M059J (cell line): ENCODE measurements around the gene CDR2. TPM values are rescaled to one million over a fixed set of nuclear protein-coding genes. Genes with fewer than 3 reads are reported as not detected.

Experiments
- DNase-seq: peaks from one replicate; pipeline ENCODE4 v3.0.0-alpha.2; 2012; ENCODE audit warnings: low read depth
- total RNA-seq: library from RNA; depleted of rRNA; stranded (reverse); fragments of >200 nt; shearing (Covaris generic); gene quantifications from 2 replicates; pipeline ENCODE4 v1.2.3, GENCODE V29; 2014; rRNA removed

Gene CDR2
- 33.8 and 51.1 TPM in 2 replicates for total RNA-seq

DNA sequence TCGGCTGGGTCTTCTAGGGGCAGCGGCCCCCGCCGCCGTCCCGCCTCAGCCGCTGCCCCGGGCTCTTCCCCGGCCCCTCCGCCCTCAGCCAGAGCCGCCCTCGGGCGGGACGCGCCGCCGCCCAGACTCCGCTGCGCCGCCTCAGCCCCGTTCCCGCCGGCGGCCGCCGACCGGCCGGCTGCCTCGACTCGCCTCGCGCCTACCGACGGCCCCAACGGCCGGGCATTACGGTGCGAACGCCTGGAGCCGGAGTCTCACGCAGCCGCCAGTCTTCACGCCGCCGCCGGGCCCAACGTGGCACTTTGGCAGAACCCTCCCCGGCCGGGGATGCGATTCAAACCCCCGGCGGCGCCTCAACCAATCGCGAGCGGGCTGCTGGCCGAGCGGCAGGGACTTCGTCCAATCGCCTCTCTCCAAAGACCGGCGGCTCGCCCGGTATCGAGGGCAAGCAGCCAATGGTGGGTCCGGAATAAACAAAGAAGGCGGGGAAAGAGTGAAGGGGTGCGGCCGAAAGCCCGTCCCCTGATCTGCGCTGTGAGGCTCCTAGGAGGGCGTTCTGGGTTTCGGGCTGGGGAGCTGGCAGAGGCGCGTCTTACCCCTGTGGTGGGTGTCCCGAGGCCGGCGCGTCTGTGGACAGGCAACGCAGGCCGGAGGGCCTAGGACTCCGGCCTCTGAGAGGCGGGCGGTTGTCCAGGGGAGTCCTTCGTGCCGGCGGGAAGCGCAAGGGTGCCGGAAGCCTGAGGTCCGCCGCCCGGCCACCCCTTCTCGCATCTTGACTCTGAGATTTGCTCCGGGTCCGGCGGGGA is at the start of gene CDR2:
TSS of gene CDR2 (minus strand) at position 309 of the 806 bp plus-strand sequence. CDS start 310 bp downstream, outside the sequence.
- peak; percentile 96 for DNase-seq

DNA sequence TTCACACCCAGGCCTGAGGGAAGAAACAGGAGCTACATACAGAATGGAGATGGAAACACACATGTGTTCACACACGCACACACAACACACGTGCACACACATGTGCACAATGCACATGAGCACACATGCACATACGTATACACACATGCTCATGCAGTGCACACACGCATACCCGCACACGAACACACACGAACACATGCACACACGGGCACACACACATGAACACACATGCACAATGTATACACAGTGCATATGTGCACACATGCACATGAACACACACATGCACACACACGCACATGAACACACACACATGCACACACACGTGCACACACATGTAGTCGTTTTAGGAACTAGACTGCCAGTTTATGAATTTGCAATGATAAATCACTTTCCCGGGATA is 49.3 kb upstream of the CDR2 start:
- no peak for DNase-seq

DNA sequence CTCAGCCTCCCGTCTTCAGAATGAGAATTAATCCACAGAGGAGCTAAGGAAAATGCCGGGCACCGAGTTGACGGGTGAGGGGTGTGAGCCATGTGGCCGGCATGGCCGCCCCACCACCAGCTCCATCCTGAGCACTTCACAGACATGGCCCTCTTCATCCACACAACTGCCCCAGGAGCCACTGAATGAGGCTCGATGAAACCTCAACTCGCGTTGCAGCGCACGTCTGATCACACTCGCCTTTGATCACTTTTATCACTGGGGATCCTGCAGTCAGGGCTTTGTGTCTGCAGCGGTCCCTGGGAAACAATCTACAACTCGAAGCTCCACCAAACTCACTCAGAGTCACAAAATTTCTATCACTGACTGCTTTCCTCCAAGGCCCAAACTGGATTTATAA is 46.7 kb upstream of the CDR2 start:
- no peak for DNase-seq

DNA sequence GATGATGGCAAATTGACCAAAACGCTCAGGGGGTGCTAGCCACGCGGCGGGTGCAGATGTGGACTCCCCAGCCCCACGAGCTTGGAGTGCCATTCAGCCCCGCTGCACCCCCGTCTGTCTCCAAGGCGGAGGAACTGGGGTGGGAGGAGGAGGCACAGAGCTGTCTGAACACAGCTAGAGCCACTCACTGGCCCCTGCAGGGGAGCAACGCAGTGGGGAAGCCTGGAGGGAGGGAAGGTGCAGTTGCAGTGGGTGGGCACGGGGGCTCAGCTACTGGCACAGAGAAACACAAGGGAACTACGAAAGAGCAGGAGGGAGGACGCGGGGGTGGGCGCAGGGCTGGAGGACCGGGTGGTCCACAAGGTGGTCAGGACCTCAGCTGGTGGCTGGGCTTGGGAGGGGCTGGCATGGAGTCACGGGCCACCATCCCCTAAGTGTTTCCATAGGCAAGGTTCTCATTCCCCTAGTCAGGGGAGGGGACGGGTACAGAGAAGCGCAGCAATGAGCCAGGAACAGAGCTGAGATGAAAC is 46.3 kb upstream of the CDR2 start:
- DNase-seq: no peak

DNA sequence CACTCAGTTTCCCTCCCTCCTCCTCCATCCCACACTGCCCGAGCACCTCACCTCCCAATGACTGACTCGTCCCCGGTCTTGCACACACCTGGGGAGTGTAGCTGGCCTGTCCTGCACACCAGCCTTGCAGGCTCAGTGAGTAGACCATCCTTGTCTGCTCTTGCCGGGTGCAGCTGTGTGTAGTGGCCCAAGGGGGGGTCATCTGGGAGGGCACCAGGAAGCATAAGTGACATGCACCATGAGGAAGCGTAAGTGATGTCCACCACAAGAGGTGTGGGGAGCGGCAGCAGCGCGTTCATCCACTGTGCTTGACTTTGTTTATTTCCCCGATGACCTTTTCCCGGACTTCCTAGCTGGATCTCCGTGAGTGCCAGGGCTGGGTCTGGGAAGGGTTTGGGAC is 45.5 kb upstream of the CDR2 start:
- DNase-seq: no peak

DNA sequence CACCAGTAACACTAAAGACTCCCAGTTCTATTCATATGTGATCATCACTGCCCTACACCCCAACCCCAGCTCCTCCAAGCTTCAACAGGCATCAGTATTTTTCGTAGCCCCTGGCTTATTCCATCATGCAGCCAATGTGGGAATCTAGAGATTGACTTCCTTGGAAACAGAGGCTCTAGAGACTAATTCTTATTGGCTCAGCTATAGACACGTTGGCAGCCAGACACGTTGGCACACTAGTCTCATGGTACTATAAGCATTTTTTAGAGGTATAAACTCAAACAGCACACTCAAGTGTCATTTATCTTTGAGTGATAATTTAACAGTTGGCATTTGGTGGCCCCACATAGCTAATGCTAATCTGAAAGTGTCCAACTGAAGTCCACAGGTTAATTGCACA is 44.4 kb upstream of the CDR2 start:
- DNase-seq: no peak

DNA sequence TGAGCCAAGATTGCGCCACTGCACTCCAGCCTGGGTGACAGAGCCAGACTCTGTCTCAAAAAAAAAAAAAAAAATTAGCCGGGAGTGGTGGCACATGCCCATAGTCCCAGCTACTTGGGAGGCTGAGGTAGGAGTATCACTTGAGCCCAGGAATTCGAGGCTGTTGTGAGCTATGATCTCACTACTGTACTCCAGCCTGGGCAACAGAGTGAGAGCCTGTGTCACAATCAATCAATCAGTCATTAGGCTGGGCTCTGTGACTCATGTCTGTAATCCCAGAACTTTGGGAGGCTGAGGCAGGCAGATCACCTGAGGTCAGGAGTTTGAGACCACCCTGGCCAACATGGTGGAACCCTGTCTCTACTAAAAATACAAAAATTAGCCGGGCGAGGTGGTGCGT is 43.4 kb upstream of the CDR2 start:
- peak; percentile 16 for DNase-seq

DNA sequence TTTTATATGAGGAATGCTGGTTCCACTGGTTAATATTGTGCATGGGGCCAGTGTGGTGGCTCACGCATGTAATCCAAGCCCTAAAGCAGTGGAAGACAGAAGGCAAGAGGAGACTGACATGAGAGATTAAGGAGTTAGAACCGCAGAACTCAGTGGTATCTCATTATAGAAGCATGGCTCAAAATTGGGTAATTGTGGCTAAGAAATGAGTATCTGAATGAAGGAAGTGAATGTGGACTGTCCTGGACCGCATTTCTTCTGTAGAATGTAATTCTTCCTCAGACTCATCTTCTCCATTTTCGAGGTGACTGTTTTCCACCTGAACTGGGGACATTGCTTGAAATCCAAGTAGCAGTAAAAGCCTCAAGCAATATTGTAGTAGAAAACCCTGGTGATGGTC is 42.6 kb upstream of the CDR2 start:
- no peak for DNase-seq

DNA sequence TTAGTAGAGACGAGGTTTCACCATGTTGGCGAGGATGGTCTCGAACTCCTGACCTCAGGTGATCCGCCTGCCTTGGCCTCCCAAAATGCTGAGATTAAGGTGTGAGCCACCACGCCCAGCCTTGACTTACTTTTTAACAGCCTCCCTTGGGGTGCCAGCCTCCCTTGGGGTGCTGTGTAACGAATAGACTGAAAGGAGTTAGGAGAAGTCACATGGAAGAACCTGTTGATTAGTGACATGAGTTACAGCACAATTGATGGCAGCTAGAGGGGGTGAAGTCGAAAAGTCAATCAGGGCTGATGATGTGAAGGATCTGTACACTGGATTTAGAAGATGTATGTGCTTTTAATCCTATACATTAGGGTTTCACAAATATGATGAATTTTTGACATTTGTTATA is 39.4 kb upstream of the CDR2 start:
- no peak for DNase-seq

DNA sequence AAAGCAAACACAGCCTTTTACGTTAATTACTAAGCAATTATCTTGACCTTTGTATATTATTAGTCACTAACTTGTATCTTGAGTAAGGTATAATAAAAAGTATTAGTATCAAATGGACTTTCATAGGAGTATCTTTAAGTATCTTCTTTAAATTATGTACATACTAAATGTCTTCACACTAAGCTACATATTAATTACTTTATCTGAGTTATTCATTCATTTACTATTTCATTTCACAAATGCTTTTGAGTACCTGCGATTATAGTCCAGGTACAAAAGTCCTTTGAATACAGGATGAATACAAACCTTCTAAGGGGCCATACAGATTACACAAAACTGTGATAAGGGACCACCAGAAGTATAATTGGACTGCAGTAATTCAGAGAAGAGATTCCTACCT is 33.1 kb upstream of the CDR2 start:
- no peak for DNase-seq

DNA sequence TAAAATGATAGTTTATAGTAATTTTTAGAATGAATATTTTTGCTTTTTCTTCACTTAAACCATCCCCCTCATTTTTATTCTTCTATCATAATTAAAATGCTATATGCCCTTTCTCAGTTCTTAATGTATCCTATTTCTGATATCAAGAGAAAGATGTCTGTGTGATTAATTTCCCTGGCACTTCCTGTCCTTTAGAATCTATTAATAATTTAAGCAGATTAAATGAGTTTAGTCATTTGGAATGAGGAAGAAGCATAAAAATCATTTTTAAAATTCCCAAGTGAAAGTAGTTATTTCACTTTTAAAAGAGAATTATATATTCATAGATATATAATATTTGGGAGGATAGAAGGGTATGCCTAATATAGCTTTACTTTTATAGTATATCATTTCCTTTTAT is 27.8 kb upstream of the CDR2 start:
- DNase-seq: peak; percentile 26

DNA sequence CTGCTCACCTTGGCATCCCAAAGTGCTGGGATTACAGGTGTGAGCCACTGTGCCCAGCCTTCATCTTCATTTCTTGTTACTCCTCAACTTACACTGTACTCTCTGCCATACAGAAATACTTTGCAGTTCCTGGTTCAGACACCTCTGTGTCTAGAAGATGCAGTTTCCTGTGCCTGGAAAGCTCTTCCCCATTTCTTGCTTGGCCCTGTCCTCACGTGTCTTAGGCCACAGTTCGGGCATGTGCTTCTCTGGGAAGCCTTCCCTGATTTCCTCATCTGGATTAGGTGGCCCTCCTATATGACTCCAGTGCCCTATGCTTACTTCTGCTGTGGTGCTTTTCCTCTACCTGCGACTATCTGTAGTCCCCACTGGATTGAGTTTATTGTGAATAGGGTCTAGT is 26.5 kb upstream of the CDR2 start:
- DNase-seq: no peak

DNA sequence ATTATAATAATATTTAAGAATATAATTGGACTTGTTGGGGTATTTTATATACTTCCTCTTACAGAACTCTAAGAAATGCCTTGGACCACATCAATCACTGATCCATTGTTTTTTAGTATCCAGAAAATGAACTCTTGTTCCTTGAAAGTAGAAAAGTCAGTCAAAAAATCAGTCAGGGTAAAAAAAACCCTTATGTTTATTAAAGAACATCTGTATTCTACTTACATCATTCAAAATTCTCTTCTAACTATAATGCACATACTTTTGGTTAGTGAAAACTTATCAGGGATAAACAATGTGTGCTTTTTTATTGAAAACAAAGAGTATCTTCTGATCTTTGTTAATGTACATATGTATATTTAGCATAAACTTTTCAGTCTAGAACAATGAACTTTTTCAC is 23.5 kb upstream of the CDR2 start:
- no peak for DNase-seq

DNA sequence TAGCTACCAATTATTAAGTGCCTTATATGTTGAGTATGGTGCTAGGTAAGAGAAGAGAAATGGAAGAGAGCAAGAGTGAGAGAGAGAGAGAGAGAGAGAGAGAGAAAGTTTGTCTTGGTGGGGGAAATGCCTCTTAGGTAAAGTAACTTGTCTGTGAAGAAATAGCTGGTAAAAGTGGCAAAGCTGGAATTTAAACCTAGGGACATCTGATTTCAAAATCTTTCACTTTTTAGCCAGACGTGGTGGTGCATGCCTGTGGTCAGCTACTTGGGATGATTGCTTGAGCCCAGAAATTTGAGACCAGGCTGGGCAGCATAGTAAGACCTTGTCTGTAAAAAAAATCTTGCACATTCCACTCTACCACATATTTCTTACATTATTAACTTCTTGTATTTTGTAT is 23.0 kb upstream of the CDR2 start:
- peak; percentile 92 for DNase-seq

DNA sequence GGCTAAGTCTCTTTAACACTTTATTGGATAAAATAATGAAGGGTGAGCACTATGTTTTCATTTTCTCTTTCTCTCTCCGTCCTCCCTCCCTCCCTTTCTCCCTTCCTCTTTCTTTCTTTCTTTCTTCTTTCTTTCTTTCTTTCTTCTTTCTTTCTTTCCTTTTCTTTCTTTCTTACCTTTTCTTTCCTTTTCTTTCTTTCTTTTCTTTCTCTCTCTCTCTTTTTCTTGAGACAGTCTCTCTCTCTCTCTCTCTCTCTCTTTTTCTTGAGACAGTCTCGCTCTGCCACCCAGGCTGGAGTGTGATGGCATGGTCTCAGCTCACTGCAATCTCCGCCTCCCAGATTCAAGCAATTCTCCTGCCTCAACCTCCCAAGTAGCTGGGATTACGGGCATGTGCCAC is 21.5 kb upstream of the CDR2 start:
- no peak for DNase-seq

DNA sequence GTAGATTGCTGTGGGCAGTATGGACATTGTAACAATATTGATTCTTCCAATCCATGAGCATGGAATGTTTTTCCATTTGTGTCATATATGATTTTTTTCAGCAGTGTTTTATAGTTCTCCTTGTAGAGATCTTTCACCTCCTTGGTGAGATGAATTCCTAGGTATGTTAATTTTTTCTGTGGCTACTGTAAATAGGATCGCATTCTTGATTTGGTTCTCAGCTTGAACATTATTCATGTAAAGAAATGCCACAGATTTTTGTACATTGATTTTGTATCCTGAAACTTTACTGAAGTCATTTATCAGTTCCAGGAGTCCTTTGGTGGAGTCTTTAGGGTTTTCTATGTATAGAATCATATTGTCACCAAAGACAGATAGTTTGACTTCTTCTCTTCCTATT is 19.7 kb upstream of the CDR2 start:
- no peak for DNase-seq

DNA sequence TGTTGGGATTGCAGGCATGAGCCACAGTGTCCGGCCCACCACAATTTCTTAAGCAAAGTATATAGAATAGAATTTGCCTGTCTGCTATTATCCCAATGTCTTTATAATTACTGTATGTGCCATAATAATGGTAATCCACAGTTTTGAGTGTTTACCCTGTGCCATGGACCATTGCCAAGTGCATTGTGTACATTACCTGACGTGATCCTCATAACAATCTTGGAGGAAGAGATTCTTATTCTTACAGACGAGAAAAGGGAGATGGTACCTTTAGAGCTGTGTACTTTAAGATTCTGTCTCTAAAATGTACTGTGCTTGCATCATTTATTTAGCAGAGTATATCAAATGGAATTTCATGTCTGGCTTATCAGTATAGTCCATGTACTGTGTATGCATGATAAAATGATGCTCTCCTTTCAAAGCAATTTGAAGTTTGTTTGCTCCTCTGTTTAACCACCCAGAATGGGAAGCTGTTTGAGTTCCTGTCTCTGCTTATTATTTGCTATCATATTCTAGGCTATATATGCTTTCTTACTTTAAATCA is 13.8 kb upstream of the CDR2 start:
- DNase-seq: no peak

DNA sequence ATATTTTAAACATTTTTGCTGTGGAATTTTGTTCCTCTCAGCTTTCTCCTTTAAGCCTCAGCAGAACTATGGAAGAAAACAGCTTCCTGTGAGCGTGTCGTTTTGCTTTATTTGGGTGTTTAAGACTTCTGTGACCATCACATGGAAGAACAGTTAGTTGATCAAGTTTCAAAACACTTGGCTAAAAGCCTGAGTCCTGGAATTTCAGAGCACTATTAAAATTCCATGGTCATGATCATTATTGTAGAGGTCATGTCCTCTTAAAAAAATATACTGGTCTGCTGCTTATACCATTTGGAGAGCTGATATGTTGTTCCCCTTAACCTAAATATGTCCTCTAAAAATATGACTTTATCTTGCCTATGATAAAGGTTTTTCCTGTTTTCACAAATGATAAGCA is 12.6 kb upstream of the CDR2 start:
- DNase-seq: peak; percentile 93

DNA sequence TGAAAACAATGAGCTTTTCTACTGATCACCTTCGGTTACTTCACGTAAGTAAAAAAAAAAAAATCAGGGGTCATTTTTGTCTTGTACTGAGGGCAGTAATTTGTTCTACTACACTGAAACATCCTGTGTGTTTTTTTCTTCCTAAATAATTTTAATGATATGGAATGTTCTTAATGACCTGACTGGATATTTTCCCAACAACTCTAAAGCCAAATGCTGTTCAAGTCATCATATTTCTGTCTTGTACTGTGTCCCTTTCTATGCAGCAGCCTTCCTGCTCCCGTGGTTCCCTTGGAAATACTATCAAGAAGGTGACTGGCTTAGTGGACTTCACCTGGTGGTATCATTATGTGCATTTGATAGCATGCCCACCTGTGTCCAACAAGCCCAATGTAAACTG is 10.8 kb upstream of the CDR2 start:
- DNase-seq: no peak

DNA sequence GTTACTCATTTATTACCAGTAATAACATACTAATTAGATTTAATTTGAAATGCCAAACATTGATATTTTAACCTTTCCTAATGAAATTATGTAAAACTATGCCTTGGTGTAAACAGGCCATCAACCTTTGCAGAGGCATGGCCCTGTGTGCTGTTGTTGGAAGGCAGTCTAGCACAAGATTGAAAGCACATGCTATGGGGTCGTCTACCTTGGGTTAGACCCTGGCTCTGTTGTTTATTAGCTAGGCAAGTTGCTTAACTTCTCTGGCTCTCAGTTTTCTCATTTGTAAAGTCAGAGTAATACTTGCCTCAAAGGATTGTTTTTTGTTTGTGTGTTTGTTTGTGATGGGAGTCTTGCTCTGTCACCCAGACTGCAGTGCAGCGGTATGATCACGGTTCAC is 9.4 kb upstream of the CDR2 start:
- DNase-seq: no peak

DNA sequence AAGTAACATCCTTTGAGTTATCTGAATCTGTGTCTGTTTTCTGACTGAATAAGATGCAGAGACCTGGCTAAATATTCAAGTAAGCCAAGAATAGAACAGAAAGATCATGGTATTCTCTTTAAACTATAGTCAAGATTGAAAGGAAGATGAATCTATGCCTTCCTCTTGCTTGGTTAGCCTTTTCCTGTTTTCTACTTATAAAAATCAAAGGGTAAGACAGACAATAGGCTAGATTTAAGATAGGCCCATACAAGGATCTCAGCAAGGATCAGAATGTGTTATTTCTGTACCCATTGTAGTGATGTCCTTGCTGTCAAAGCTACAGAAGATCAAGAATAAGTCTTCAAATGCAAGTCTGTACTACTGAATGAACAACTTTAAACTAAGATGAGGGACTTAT is 7.0 kb upstream of the CDR2 start:
- DNase-seq: no peak

DNA sequence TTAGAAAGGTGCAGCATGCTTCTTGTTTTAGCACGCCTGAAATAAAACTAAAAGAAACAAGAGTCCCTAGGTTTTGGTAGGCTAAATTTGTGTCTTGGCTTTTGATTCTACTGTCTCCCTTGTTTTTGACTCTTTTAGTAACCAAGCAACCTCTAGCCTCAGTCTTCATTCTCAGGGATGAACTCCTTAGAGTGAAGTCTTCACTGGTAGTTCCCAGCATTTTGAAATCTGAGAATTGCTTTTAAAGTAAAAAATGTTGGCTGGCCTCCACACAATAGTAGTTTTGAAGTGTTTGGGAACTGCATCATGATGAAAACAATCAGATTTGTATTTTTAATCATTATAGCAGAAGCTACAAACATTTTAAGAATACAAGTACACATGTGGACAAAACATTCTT is 6.1 kb upstream of the CDR2 start:
- no peak for DNase-seq

DNA sequence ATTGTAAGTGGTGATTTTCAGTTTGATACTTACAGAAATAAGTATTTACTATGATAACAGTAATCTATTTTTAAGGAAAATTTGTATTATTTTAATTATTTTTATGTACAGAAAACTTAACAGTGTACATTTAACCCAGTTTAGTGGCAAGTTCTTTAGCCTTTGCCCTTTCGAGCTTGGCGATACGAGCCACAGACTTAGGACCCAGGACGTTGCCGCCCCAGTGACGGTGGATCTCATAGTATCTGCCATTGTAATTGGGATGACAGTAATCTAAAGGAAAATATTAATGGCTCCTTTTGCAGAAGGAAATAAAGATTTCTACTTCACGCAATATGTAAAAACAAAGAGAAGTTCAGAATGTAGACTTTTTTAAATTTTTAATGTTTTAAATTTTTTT is 5.2 kb upstream of the CDR2 start:
- no peak for DNase-seq
